ENCODE measurements around the gene BAG5.

The BAG5 gene

DNA sequence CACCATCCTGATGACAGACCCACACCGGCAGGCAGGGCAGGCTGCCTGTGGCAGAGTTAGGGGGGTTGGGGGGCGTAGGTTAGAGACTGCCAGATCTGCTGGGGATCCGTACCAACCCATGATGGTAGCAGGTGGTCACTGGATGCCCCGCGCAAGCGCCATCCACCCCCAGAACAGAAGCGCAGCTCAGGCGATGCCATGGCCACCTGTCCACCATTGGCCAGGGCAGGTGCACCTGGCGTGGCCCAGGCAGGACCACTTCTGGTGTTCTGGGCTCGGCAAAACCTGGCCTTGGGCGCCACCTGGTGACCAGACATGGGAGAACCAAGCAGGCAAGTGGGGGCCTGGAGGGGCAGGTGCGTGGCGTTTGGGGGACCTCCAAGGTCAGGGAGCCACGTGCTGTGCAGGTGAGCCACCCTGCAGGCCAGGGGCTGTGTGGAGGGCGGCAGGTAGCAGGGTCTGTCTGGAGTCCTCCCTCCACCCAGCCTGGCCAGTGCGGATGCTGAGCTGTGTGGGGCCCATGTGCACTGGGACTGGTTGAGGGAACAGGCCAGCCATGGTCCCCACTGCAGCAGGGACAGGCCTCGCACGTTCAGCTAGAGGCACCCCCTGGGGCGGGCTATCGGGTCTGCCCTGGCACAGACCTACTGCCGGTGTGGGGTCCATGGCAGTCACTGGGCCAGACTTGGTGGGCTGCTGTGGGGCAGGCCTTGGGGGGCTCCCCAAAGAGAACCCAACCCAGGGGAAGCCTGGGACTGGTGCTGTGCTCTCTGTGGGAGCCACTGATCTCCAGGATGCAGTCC lies 15.6 kb downstream of the BAG5 start:
- DNase-seq (ENCODE audit: low spot score), result peak; percentile 81

DNA sequence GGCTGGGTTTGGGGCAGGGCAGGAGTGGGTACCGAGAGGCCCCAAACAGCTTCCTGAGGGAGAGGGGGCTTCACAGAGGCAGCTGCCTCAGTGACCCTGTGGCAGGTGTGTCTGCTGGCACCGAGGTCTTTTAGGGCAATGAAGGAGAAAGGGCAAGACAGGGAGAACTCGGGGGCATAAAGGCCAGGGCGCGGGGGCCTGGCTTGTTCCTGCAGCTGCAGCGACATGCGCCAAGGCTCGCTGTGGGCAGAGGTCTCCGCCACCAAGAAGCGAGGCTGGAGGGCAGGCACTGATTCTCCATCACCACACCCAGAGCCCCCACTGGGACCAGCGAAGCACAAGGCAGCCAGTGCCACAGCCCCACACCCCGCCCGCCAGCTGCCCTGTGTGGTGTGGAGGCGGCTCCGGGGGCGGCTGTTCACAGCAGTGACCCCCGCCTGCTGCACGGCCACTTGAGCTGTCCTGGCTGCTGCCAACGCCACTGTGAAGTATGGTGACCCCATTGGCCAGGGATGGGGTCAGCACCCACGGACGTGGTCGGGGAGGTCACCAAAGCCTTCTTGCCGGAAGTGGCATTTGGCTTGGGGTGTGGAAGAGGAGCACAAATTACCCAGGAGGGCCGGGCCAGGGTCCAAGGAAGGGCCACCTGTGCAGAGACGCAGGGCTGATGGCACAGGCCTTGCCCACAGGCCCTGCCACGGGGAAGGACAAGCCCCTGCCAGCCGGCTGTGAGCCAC lies 16.4 kb downstream of the BAG5 start:
- no peak for DNase-seq (ENCODE audit: low spot score)

DNA sequence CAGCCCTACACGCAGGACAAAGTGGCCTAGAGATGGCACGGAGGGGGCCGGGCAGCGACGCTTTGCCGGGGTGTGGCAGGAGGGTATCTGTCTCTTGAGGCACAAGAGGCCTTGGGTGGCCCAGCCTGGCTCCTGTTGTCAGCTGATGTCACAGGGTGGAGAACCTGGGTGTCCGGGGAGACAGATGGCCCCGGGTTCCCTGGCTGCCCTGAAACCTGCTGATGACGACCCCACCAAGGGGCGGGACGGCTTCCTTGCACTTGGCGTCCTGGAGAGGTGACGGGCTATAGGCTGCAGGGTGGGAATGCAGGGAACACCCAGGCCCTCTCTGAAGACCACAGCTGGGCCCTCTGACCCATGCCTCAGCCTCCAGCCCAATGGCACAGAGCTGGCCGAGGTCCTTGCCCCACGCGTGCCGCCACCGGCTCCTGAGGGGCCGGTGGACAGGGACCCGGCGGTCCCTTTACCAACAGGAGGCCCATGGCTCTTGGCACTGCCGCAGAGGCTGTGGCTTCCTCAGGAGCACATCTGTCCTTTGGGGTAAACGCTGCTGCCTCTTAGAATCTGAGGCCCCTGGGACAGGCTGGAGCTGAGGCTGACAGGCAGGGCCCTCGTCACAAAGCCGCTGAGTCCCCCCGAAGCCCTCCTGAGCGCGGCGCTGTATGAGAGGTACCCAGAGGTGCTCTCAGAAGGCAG lies 17.1 kb downstream of the BAG5 start:
- no peak for DNase-seq (ENCODE audit: low spot score)

DNA sequence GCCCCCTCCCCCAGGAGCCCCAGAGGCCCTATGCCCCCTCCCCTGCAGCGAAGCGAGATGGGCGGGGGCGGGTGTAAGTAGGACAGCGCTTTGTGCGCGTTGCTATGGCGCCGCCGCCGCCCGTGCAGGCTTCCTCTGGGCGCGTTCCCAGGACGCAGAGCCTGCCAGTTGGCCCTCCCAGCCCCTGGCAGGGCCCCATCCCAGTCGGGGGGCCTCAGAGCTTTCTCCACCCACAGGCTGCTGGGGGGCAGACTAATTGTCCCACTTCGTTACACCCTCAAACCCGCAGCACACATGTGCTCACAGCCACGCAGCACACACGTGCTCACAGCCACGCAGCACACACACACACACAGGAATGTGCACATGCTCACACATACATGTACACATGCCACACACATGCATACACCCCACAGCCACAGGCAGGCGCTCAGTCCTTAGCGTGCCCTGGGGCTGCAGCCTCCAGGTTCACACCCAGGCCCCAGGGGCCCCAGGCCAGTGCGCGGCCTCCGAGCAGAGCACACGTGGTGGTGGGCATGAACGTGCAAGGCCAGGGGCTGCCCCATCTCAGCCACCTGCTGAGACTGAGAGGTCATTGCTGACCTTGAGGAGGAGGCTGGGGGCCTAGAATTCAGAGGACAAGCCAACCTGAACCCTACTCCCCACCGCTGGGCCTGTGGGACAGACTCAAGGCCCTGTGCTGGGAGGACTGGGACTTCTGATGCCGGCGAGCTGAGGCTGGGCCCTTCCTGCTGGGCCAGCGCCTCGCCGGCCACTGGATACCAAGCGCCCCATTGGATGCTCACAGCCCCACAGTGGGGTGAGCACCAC lies 17.9 kb downstream of the BAG5 start:
- no peak for DNase-seq (ENCODE audit: low spot score)

DNA sequence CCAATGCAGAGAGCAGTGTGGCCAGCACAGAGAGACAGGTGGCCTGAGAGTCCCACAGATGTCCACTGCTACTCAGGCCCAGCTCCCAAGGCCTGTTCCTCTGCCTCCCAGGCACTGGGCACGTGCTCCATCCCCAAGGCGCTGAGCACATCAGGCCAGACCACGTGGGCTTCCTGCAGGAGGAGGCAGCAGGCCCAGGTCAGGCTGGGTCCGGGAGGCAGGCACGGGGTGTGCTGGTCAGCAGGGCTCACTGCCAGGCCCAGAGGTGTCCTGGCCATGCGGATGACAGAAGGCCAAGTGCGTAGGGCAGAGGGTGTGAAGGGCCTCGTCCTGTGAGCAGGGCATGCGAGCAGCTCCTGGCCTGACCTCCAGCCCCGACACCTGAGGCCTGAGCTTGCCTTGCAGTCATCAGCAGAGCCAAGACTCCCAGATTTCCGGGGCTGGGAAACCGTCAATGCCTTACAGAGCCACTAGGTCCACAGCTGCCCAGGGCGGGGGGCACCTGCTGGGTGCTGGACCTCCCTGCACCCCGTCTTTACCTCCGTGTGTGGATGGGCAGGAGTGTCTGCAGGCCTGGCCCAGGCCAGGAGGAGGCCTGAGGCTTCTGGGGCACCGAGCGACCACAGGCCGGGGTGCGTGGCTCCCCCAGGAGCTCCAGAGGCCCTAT lies 18.6 kb downstream of the BAG5 start:
- no peak for DNase-seq (ENCODE audit: low spot score)

DNA sequence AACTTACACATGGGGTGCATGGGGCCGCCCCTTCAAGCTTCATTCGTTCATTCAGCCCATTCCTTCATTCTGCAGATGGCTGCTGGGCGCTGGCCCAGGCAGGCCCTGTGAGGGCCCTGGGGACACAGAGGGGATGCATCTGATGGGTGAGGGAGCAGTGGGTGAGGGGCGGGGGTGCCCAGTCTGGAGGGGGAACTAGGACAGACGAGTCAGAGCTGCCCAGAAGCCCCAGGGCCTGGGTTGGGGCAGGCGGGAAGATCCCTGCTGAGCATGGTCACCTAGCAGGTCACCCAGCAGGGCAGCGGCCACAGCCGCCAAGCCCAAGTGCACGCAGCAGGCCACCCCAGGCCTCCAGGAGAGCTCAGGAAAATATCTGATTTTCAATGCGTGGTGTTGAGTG lies 19.3 kb downstream of the BAG5 start:
- no peak for DNase-seq (ENCODE audit: low spot score)

DNA sequence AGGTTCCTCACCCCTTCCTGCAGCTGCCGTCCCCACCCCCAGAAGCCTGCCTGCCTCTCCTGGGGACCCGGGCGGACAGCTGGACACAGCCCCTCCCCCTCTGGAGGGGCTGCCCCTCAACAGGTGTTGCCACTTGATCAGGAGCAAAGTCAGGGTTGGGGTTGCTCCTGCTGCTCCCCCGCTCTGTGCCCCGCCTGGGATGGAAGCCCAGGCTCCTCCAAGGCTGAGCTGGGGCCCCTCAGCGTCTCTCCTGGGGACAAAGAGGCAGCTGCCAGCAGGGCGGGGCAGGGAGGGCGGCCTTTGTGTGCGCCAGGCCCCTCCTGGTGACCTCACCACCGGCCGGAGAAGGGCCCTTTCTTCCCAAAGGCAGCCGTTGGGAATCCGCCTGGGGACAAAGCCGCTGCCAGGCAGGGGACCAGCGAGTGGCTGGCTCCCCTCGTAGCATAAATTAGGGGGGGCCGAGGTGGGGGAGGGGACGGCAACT lies 19.8 kb downstream of the BAG5 start:
- DNase-seq (ENCODE audit: low spot score), result peak; percentile 83

DNA sequence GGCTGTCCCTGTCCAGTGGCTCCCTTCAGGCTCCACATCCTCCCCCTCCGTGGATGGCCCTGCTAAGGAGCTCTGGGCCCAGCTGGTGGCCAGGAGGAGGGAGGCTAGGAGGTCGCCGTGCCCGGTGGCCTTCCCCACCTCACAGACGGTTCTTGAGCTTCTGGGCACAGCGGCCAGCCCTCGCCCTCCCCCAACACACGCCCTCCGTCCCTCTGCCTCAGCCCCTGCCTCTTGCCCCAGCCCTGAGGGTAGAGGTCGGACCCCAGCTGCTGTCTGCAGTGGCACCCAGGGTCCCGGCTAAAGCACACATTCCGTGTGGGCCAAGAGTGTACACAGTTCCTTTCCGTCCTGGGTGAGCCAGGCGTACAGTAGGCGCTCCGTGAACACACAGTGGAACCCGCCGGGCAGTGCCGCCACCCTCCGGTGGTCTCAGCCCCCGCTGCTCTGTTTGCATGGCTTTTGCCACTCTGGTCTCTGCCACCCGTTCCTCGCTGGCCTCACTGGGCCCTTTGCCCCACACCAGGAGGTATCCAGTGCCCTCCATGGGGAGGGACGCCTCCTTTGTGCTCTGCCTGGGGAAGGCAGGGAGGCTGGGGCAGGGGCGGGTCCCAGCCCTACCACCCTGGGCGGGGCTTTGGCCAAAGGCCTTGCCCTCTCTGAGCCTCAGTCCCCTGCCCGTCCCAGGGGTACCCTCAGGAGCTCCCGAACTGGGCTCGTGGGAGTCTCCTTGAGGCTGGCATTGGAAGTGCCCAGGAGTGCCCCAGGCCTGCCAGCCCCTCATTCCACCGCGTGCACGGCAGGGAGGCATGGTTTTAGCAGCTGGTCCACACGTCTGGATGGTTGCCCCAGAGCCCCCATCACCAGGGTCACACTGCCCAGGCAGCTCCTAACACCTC lies 20.5 kb downstream of the BAG5 start:
- DNase-seq (ENCODE audit: low spot score), result no peak

DNA sequence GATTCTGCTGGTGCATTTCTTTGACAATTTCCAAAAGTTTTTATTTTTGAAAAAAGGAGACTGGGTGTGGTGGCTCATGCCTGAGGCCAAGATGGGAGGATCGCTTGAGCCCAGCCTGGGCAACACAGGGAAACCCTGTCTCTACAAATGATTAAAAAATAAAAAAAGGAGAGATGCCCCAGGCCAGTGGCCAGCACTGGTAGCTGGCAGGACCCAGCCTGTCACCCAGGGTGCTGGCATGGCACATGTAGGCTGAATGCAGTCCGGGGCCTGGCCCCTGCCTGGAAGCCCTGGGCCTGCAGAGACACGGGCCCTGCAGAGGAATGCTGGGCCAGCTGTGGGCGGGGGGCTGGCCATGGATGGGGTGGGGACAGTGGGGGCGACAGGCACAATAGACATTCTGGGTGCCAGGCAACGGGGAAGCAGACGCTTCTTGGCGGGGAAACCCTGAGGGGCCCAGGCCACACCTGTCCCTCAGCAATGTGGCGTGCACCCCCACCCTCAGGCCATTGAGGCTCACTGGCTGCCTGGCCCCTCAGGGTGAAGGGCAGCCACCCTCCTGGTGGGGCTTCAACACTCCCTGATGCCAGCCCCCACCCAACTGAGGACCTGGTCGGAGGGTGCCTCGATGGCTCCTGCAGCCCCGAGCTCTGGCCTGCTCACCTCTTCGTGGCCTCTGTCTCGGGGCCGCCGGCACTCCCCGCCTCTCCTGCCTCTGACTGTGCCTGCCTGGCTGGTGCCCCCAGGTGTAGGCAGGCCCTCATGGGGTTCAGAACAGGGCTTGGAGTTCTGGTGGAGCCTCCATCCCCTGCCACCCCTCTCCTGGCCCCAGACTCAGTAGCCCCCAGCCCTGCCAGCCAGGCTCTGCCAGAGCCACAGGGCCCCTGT lies 21.4 kb downstream of the BAG5 start:
- DNase-seq (ENCODE audit: low spot score), result no peak

DNA sequence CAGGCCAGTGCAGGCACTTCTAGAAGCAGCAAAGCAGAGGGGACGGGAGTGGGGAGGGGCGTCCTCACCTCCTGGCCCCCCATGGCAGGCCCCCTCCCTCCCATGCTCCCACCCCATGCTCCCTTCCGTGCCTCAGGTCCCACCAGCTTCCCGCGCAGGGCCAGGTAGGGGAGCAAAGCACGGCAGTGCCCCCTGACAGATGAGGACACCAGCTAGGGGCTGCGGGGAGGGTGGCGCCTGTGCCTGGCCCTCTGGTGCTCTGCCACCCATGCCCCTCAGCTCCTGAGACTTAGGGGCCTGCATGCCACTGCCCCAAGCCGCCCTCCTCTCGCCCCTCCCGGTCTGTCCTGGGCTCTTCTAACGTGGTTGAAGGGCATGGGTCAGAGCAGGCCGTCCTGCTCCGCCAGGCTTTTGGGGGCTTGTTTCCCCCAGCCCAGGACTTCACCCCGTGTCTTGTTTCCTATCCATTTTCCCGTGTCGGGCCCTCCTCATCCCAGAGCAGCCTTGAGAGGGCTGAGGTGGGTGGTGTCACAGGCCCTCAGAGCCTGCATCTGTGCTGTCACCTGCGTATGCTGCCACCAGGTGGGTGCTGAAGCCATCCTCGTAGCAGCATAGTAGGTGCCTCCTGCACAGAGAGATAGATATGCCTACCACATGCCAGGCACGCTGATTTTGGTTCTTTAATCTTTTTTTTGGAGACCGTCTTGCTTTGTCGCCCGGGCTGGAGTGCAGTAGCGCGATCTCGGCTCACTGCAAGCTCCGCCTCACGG lies 23.2 kb downstream of the BAG5 start:
- DNase-seq (ENCODE audit: low spot score), result no peak

DNA sequence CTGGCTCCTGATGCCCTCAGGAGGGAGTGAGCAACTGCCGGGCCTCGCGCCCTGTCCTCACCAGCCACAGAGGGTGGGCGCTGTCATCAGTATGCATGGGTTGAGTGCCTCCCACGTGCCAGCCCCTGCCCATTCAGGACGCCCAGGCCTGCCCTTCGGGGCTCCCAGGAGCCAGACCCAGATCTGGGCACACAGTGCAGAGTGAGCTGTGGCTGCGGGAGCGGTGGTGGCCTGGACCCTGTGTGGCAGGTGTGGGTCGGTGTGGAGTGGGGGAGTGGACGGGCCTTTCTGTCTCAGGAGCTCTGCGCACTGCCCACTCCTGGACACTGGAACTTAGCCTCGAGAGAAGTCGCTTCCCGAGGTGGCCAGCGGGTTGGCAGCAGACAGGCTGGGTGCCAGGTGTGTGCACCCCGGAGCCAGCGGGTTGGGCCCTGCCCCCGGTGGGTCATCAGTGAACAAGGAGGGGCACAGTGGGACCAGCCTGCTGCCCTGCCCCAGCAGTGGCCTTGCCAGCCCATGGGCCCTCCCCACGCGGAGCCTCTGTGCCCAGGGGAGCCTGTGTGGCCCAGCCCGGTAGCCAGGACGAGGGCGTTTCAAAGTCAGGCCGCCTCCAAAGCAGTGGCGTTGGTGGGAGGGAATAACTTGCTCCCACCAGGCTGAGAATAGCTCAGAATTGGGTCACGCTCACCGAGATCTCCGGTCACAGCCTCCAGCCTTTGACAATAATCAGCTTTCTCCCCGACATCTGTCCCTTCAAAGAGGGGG lies 24.0 kb downstream of the BAG5 start:
- DNase-seq (ENCODE audit: low spot score), result no peak

DNA sequence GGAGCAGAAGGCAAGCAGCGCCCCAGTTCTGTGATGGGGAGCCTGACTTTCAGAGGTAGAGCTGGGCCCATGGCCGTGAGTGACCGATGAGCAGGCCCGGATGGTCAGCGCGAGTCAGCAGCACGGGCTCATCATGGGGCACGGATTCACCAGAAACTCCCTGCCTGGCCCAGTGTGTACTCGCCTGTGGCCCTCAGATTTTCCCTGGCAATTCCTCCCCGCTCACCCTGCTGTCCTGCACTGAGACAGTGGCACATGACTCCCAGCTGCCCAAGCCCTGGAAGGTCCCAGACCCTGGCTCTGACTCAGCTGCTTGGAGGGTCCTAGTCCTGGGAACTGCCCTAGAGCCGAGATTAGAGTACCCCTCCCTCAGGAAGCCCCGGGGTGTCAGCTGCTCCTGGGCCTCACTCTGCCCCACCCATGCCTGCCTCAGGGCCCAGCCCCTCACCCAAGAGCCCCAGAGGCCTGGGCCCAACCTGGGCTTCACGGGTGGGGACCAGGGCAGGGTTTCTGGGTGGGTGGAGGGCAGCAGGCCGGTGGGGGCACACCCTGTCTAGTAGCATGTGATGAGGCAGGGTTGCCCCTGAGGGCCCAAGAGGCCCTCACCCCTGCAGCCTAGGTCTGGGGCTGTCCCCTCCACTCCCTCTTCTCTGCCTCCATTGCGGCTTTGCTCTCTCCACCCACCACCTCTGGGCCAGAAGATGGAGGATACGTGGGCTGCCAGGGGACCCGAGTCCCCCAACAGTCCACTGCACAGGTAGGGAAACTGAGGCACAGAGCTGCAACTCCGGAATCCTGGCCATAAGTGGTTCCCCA lies 25.1 kb downstream of the BAG5 start:
- DNase-seq (ENCODE audit: low spot score), result peak; percentile 43

DNA sequence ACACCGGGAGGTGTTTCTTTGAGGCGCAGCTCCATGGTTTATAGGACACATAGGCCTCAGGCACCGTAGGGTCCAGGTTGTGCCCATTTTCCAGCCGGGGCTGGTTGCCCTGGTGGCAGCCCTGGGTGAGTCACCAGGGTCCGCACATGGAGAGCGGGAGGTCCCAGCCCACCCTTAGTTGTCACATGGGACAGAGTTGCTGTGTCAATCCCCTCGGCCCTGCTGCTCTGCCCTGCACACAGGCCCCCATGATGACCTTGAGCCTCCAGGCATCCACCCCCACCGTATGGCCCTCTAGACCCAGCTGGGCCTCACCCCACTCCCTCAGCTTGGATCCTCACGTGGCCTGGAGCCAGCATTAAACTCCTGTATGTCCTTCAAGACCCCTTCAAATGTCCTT lies 25.8 kb downstream of the BAG5 start:
- DNase-seq (ENCODE audit: low spot score), result no peak

DNA sequence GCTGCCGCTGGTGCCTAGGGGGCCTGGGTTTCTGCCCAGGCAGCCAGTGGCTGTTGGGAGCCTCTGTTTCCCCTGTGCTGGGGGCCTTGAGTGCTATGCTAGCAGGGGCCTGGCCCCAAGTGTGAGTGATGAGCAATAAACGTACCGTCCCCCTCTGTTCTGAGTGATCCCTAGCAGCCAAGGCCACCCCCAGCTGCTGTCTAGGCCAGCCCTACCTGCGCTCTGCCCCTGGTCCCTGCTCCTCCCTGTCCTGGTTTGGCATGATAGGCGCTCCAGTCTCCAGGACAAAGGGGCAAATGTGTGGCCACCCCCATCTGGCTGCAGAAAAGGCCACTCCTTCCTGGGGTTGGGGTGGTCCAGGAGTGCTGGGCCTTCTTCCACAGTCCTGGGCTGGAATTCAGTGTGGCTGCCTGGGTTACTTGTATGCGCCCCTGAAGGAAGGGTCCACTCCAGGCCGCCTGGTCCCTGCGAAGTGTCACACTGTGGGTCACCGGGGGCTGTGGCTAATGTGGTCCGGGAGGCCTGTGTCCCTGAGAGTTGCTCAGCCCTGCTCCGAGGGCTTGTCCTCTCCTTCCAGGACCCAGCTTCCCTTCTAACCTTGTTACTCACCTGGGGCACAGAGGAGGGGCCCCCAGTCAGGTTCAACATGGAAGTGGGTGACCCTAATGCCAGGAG lies 26.4 kb downstream of the BAG5 start:
- DNase-seq (ENCODE audit: low spot score), result no peak

DNA sequence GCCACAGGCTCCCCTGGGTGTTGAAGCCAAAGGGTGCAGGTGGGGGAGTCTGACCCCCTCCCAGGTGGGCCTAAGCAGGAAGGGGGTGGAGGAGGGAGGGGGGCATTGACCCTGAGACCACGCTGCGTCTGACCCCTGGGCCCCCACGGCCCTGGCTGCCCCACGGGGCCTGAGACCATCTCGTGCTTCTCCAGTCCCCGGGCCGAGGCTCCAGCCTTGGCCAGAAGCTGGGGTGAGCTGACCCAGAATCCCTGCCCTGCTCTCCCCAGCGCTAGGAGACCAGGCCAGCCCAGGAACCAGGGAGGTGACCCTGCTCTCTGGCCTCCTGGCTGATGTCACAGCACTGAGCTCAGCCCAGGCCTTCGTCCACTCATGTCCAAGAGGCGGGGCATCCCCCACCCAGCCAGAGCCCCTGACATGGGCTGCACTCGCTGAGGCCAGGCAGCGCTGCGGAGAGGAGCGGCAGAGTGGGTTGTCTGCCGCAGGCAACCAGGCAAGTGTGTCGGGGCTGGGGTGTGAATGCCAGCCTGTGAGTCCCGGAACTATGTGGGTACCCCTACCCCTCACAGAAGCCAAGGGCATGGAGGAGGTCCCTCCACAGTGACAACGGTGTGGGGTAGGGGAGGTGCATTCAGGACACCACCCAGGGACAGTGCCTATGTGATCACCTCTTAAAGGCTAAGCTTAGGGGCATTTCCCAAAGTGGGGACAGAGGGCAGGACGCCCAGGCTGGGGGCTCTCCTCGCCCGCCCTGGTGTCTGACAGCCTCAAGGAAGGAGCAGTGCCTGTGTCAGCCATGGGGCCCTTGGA lies 27.2 kb downstream of the BAG5 start:
- DNase-seq (ENCODE audit: low spot score), result no peak

Data from AG20443 (cell line).